Stimulated activated CD4-positive, alpha-beta T cell treated with anti-CD3 and anti-CD28 coated beads, Interleukin-1b, Interleukin-23, amount 100 ng/mL, for 24 hours (primary cell): ENCODE data around the gene ARVCF.
A peak's percentile ranks its signal among the peaks of the same experiment; 100 is the strongest.

Experiments used
- DNase-seq, 4 experiments: peaks; one replicate each; pipeline ENCODE4 v3.0.0-alpha.2; 2020; ENCODE audit warnings: low read depth in 4 of 4, low spot score in 1 of 4

The ARVCF gene

DNA sequence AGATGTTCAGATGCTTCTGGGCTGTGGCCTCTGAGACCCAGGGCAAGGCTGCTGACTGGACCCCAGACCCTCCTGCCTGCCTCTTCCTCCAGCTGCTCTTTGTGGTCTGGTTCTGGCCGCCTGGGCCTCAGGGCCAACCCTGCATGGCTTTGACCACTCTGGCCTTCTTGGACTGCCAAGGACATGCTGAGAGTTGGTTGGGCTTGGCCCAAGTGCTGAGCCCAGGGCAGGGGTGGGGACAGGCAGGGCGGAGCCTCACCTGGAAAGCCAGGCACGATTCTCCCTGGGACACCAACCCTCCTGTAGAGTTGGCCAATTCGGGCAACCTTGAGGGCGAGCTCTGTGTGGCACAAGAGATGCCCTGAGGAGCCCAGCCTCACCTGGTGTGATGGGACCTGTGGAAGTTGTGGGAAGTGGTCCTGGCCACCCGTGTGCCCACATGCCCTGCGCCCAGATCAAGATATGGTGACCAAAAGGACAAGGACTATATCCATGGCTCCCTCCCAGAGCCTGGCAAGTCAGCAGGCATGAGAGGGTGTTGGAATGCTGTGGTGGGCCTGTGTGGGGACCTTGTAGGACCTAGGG lies 15.9 kb upstream of the ARVCF start:
- no peak for DNase-seq

DNA sequence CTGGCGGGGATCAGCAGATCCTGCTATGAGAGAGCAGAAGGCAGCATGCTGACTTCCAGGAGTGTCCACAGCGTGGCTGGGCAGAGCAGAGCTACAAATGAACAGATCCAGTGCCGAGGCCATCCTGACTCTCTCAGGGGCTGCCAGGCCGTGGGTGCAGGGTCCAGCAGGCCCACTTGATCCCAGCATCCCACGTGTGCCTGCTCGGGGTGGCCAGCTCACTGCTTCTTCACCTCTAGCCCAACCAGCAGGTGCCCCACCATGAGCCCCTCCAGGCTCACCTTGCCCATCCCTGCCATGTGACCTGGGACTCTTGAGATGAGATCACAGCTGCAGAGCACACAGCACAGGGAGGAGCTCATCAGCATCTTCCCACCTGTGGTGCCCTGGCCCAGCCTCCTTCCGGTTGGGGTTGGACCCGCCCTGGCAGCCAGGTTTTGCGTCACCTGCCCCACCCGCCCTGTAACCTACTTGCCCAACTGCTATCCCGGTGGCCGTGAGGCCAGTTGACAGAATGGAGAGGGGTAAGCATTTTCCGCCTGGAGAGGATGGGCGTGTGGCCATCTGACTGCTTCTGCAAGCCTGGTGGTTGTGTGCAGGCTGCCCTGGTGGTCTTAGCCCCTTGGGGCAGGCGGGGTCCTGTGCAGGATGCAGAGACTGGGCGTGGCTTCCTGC lies 15.2 kb upstream of the ARVCF start:
- no peak for DNase-seq

DNA sequence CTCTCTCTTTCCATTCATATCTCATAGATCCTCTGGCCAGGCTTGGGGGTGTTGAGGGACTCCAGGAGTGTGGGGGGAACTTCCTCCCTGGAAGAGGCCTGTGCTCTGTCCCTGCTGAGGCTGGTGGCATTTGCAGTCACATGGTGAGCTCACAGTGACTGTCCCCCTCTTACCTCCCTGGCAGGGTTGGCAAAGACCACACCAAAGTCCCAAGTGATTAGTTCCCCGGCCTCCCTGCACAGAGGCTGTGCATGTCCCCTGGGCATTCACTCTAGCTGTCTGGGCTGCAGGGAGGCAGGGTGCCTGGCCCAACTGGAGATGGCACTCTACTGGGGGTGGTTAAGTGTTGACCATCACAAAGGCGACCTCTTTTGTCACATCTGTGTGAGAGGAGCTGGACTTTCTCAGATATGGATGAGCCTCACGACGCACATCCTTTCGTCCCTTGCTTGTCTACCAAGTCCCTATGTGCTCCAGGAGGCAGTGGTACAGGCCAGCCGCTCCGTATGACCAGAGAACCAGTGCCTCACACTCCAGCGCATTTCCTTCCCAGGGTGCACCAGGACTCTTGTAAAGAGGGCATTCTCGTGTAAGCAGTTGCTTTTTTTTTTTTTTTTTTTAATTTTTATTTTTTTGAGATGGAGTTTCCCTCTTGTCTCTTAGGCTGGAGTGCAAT lies 13.1 kb upstream of the ARVCF start:
- DNase-seq, result no peak

DNA sequence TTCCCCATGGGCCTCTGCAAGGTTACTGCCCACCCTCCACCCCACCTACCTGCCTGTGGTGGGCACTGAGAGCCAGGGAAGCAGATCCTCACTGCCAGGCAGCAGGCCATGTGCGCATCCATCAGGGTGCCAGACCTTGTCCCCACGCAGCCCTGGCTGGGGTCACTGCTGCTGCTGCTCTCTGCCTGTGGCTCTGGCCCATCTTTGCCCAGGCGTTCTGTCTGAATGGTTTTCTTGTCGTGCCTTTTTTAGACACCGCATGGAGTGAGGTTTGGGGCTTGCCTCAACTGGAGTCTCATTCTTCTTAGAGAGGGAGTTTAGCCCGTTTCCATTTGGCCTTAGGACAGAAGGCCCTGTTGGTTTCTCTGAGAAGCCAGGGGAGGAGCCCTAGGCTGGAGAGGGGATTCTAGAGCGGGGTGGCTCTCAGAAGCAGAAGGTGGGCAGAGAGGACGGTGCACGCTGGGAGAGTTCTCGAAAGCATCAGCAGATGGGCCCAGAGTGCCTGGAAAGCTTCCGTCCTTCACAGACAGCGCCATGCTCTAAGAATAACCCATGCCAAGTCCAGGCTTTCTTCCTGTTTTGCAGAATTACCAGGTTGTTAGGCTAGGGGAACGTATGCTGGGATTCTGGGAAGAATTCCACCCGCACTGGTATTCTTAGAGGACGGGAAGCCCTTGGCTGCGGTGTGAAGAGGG lies 12.4 kb upstream of the ARVCF start:
- DNase-seq, result no peak

DNA sequence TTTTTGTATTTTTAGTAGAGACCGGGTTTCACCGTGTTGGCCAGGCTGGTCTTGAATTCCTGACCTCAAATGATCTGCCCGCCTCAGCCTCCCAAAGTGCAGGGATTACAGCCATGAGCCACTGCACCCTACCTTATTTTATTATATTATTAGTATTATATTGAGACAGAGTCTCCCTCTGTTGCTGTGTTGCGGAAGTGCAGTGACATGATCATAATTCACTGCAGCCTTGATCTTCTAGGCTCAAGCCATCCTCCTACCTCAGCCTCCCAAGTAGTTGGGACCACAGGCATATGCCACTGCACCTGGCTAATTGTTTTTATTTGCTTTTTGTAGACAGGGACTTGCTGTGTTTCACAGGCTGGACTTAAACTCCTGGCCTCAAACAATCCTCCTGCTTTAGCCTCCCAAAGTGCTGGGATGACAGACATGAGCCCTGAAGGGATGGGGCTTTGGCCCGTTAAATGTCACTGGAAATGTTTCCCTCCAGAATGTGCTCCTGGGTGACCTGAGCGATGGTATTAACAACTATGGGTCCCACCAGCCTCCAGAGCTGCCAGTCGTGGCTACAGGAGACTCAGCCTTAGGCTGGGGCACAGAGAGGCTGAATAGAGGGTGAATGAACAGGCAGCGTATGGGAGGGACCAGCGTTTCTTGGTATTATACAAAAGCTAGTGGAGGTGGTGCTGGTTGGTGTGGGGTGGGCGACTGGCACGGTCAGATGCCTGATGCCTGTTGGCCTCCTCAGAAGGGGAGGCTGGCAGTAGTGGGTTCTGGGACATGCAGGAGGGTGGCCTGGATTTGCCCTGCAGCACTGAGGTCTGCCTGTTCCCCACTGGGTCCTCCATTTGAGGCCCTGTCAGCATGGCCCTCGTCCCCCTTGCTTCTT lies 11.6 kb upstream of the ARVCF start:
- no peak for DNase-seq

DNA sequence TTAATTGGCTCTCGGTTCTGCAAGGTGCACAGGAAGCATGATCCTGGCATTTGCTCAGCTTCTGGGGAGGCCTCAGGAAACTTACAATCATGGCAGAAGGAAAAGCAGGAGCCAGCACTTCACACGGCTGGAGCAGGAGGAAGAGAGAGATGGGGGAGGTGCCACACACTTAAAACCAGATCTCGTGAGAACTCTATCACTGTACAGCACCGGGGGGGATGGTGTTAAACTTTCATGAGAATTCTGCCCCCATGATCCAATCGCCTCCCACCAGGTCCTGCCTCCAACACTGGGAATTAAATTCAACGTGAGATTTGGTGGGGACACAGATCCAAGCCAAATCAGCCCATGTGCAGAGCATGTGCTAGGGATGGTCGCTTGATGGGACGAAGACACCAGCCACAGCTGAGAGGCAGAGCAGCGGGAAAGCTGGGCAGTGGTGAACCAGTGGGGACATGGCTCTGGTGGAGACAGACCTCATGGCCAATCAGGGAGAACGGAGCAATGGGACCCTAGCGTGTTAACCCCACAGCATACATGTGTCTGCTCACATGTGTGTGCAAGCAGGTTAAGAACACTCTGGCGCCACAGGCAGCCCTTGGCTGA lies 10.5 kb upstream of the ARVCF start:
- DNase-seq, result no peak

DNA sequence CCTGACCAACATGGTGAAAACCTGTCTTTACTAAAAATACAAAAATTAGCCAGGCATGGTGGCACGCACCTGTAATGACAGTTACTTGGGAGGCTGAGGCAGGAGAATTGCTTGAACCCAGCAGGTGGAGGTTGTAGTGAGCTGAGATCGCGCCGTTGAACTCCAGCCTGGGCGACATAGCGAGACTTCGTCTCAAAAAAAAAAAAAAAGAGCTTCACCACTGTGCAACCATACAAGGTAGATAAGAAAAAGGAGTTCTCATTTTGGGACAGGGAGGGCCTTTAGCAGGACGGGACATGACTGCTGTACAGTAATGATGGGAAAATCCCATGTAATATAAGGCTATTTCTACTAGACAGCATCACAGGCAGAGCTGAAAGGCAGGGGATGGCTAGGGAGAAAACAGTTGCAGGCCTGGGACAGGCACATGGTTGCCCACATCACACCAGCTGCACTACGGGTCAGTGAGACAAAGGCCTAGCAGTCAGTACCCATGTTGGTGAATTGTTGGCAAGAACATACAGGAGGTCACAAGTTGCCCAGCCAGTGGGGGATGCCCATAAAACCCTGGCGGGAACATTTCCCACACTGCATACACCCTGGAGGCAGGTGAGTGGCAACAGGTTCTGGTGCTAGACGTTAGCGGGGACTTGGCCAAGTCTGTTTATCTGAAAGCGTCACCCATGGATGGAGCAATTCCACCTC lies 9.7 kb upstream of the ARVCF start:
- DNase-seq, result no peak

DNA sequence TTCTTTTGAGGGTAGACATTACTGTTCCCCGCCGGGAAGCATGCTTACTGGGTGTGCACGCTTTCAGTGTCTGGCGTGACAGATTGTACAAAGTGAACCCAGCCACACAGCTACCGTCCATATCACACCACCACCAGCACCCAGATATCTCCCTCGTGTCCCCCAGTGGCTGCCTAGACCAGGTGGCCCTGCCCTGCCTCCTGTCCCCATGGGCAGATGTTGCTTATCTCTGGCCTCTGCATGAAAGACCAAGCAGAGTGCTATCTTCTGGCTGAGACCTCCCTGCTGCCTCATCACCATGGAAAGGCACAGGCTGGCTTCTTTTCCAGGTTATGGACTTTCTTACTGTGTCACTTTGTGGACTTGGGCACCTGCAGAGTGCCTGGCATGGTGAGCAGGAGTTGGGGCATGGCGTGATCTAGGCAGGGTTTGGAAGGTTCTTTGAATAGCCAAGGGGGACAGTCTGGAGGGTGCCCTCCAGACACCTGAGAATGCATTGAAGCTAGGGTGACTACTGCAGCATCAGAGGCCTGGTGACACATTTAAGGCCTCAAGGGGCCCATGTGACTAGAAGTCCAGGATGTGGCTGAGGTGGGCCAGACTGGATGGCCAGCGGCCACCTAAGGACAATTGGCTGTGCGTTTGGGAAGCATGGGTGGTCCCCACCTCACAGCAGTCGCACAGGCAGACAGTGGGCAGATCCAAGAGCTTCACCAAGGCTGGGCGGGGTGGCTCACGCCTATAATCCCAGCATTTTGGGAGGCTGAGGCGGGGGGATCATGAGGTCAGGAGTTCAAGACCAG lies 9.0 kb upstream of the ARVCF start:
- no peak for DNase-seq

DNA sequence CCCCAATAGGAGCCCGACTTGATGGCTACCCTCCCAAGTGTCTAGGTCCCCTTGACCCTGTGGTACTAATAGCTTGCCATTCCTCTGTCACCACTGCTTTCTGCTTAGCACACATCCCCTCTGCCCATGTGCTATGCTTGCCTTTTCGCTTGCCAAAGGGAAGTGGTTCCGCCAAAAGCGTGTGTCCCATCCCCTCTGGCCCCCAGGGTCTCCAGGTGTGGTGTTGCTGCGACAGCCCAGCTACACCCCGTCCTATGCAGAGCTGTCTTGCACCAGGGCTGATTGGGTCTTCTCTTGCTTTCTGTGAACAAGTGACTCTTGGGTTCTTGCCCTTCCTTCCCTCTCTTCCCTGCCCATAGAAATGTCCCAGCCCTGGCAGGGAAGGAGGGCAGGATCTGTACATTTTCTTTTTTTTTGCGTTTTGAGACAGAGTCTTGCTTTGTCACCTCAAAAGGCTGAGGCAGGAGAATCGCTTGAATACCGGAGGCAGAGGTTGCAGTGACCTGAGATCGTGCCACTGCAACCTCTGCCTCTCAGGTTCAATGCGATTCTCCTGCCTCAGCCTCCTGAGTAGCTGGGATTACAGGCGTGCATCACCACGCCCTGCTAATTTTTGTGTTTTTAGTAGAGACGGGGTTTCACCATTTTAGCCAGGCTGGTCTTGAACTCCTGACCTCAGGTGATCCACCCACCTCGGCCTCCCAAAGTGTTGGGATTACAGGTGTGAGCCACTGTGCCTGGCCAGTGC lies 8.2 kb upstream of the ARVCF start:
- no peak for DNase-seq

DNA sequence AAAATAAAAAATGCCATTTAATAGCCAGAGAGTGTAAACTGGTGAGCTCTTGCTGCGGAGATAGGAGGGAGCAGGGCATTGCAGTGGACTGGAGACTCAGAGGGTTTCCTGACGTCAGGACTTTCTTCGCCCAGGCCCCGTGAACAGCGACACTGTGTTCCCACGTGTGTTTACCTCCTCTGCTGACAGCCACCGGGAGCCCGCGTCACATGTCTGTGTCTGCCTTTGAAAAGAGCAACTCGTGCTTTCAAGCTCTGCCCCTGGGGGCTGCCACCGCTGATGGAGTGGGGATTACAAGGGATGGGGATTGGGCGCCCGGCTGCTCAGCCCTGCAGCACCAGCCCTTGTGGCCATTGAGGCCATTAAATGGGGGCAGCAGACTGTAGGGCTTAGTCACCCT lies 7.6 kb upstream of the ARVCF start:
- DNase-seq, result no peak

DNA sequence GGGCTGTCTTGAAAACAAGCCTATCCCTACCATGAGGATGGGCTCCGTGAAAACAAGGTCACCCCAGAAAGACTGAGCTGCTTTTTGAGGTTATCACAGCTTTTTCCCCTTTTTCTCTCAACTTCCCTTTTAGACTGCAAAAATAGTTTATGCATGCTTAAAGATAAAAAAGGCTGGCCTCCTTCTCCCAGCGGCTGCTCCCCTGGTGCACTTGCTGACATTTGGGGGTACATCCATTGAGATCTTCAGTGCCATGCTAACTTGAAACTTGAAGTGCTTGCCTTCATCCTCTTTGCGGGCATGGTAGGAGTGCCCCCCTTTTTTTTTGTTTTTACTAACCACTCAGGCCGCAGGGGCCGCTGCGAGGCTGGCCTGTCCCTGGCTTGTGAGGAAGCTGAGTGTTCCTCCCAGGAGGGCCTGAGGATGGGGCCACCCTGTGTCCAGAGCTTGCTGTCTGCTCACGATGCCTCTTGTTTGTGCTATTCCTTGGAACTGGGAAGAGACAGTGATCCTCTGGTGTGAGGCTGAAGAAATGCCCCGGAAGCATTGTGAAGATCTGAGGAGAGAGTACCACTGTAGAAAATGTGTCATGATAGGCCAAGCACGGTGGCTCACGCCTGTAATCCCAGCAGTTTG lies 6.5 kb upstream of the ARVCF start:
- no peak for DNase-seq

DNA sequence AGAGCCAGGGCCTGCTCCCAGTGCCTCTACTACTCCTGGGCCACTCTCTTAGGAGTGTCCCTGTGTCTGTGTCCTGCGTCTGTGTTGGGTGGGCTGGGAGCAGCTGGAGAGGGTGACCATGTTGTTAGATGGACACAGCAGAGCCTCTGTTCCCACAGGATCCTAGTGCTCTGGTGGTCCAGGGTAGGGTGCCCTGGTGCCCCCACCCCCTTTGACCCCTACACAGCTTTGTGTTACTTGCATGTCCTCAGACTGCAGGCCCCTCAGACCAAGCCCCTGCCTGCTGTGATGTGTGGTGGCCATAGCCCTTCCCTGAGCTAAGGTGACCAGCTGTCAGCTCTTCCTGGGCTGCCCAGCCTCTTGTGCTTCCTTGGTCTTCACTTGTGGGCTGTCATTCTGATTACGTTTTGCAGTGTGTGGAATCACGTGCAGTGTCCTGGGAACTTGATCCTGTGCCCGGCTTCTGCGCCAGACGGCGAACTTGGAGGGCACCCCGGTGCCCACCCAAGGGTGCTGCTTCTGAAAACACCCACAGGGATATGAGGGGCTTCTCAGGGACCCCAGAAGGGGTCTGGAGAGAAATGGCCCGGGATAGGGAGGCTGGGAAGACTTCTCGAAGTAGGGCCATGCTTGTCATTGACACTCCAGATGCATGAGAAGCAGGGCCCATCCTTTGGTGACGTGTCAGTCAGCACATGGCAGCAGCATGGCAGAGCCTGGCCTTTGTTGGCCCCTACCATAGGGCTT lies 5.8 kb upstream of the ARVCF start:
- DNase-seq, result no peak

DNA sequence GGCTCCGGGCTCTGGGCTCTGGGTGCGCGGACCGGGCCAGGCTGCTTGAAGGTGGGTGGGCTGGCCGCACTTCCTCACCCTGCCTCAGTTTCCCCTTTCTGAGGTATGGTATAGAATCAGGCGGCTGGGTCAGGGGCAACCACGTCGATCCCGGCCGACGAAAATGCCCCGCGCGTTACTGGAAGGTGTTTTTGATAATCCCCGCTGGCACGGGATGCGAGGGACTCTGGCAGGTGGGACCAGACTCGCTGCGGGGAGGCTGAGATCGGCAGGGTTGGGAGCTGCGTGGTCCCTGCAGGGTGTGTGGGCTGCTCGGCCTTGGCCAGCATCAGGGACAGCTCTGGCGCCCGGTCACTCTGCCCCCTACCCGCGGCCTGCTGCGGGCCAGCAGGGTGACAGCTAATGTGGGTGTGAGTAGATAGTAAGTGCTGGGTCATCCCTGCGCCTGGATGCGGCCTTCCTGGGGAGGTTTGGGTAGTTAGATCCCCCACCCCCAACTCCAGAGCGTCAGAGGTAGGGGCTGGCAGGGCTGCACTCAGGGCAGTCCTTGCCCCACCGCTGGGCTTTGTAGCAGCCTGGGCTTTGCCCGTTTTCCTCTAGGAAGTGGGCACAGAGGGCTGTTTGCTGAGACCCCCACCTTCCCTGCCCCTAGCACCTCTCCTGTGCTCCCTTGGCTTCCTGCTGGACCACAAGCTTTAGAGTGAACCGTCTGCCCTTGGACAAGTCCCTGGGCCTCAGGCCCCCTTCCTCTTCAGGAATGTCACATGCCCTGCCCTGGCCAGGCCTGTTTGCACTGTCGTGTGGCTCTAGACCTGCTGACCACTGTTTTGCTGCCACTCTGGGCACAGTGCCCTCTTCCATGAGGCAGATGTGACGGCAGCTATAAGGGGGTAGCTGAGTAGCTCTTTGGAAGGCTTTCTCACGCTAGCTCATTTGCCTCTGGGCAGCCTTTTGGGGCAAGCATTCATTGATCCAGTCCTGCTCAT lies 4.9 kb upstream of the ARVCF start:
- DNase-seq, result no peak

DNA sequence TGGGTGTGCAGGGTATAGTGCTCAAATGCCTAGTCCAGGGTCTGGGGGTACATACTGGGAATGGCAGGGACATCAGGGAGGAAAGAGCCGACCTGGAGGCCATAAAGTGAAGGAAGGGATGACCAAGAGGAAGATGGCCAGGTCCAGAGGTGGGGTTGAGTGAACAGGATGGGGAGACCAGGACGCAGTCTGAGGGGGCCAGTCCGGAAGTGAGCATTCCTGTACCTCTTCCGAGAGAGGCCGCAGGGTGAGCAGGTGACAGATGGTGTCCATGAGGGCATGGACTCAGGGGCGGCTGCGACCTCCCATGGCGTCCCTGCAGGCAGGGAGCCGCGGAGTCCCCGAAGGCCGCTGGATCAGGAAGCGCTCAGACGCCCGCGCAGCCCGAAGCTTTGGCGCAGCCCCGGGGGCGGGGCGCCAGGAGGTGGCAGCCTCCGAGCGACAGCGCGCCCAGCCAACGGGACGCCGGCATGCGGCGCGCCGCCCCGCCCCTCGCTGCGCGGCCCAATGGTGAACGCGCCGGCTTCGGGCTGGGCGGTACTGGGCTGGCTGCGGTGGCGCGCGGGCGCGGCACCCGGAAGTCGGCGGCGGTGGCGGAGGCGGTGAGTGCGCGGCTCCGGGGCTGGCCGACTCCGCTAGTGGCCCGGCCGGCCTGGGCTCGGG lies 4.0 kb upstream of the ARVCF start, which contains the start of gene TANGO2:
Gene TANGO2, plus strand, starts transcription at position 578 of the 663 bp plus-strand sequence. CDS start 15,689 bp downstream, outside the sequence.
- peak; percentile 75 to 89 (median 86) for DNase-seq
